GM10266 (cell line): ENCODE results near the gene LIM2.

ENCODE experiments used
- DNase-seq: peaks from one replicate; pipeline ENCODE4 v3.0.0; 2012; ENCODE audit errors: extremely low spot score
- TF ChIP-seq, protein P1 (sequence below): IDR thresholded peaks from 2 replicates; pipeline ENCODE4 v1.5.1; 2012; ENCODE audit warnings: mild to moderate bottlenecking, low read depth; ENCODE audit not compliant: control insufficient read depth, insufficient read depth; ENCODE audit errors: missing control alignments

LIM2 gene

GRCh38 chr19:51392701-51393100 is 4.9 kb upstream of the LIM2 start:
- no peak for DNase-seq
- TF ChIP-seq, protein P1, sequence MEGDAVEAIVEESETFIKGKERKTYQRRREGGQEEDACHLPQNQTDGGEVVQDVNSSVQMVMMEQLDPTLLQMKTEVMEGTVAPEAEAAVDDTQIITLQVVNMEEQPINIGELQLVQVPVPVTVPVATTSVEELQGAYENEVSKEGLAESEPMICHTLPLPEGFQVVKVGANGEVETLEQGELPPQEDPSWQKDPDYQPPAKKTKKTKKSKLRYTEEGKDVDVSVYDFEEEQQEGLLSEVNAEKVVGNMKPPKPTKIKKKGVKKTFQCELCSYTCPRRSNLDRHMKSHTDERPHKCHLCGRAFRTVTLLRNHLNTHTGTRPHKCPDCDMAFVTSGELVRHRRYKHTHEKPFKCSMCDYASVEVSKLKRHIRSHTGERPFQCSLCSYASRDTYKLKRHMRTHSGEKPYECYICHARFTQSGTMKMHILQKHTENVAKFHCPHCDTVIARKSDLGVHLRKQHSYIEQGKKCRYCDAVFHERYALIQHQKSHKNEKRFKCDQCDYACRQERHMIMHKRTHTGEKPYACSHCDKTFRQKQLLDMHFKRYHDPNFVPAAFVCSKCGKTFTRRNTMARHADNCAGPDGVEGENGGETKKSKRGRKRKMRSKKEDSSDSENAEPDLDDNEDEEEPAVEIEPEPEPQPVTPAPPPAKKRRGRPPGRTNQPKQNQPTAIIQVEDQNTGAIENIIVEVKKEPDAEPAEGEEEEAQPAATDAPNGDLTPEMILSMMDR: no peak

DNA sequence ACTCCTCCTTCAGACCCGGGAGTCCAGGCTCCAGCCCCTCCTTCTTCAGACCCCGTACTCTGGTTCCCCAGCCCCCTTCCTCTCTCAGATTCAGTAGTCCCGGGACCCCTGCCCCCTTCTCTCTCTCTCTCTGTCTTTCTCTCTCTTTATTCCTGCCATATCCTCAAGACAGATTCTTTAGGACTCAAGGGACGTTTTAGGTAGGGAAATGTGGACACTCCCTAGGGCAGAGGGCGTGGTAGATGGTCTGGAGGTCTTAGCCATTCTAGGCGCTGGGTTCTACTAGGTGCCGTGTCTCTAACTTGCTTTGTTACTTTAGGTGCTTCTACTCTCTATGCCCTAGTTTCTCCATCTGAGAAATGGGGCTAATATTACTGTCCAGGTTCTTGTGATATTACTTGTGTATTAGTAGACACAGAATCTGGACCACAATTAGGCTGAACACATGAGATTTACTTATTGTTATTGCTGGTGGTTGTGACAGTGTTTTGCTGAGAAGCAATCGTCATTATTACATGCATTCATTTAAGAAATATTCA is 3.4 kb upstream of the LIM2 start:
- DNase-seq: no peak
- TF ChIP-seq, protein P1: no peak

- DNase-seq: no peak
Measured at GRCh38 chr19:51389143-51389542, 1.4 kb upstream of the LIM2 start.

GRCh38 chr19:51386882-51387520 is 773 bp downstream of the LIM2 start:
- no peak for DNase-seq
- TF ChIP-seq, protein P1: no peak

More at GRCh38 chr19:51389143-51389542, 1.4 kb upstream of the LIM2 start:
- TF ChIP-seq, protein P1: no peak

DNA sequence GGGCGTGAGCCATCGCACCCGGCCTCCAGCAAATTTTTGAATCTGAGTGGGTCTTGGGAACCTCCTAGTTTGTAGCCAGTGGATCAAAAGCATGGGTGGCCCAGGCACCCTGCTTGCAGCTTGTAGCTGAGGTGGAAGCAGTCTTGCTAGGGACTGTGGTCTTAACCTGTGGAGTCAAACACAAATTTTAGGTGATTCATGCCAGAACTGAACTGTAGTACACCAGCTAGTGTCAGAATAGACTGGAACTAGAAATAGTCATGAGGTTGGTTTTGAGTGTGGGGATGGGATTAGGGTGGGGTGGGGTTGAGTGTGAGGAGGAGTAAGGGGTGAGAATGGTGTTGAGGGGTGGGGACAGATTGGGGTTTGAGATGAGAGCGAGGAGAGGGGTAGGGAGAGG is 5.8 kb downstream of the LIM2 start:
- TF ChIP-seq, protein P1: no peak
- DNase-seq: no peak

DNA sequence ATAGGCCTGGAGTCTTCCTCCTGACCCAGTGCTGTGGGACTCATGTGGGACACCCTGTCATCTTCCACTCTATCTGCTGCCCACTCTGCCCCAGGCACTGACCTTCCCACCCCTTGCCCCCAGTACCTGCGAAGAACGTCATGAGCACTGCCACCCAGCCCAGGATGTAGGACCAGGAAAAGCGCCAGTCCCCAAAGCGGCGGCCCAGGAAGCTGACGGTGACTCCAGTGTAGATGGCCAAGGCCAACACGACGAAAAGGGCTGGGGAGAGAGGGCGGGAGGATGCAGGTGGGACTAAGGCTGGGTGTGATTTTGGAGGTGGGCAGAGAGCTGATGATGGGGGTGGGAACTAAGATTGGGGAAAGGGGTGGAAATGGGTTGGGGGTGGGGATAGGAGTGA is 7.4 kb downstream of the LIM2 start:
- TF ChIP-seq, protein P1: no peak
- no peak for DNase-seq

GRCh38 chr19:51377422-51377821 is 10.4 kb downstream of the LIM2 start:
- TF ChIP-seq, protein P1: no peak
- DNase-seq: no peak
